ENCODE data around the gene PRC1. TPM values are rescaled to one million over a fixed set of nuclear protein-coding genes. Genes with fewer than 3 reads are reported as not detected.

PRC1 gene
- total and polyA plus RNA-seq, 2 of the 13 experiments (the other 11 are each of a cell fraction or from before 2014, with no cell fraction given) = 137 to 162 TPM

- TF ChIP-seq FOXC1 (CRISPR knock-in tag; IDR thresholded peaks at IDR 0.05; ENCODE audit: borderline replicate concordance) (peak; percentile 91), HNRNPL (IDR thresholded peaks at IDR 0.05; ENCODE audit: low read depth, low read length) (0 out of 2 replicates have a peak, but pooled peaks have one; percentile 44), RARG (CRISPR knock-in tag; IDR thresholded peaks at IDR 0.05; ENCODE audit: low read depth) (no peak), ARID5B (CRISPR knock-in tag; IDR thresholded peaks at IDR 0.05) (peak; percentile 78), ZNF891 (CRISPR knock-in tag; IDR thresholded peaks at IDR 0.05) (peak; percentile 87), ZNF7 (CRISPR knock-in tag; IDR thresholded peaks at IDR 0.05) (0 out of 2 replicates have a peak, but pooled peaks have one; percentile 30), KDM5A (IDR thresholded peaks at IDR 0.05; ENCODE audit: borderline replicate concordance, low read length) (peak; percentile 80; the same call in 1 of the 2 replicates), MYC (CRISPR knock-in tag; IDR thresholded peaks at IDR 0.05; ENCODE audit: borderline replicate concordance) (peak; percentile 79), CBX2 (IDR thresholded peaks at IDR 0.05; ENCODE audit: low read depth, low read length) (no peak), CBX2 (CRISPR knock-in tag; IDR thresholded peaks at IDR 0.05; ENCODE audit: low read depth) (no peak), SMAD3 (CRISPR knock-in tag; IDR thresholded peaks at IDR 0.05) (peak; percentile 90), REPIN1 (CRISPR knock-in tag; IDR thresholded peaks at IDR 0.05; ENCODE audit: borderline replicate concordance, low read depth) (peak; percentile 52), ZNF230 (CRISPR knock-in tag; IDR thresholded peaks at IDR 0.05) (no peak; the same call in 1 of the 2 replicates), TEF (CRISPR knock-in tag; IDR thresholded peaks at IDR 0.05) (0 out of 2 replicates have a peak, but pooled peaks have one; percentile 58), SALL2 (CRISPR knock-in tag; IDR thresholded peaks at IDR 0.05) (peak; percentile 93), HOXA3 (CRISPR knock-in tag; IDR thresholded peaks at IDR 0.05) (peak; percentile 85), ZNF136 (CRISPR knock-in tag; IDR thresholded peaks at IDR 0.05; ENCODE audit: low read depth) (no peak), PHF5A (CRISPR knock-in tag; IDR thresholded peaks at IDR 0.05; ENCODE audit: low read depth, unreplicated experiment) (peak; percentile 50), PAWR (CRISPR knock-in tag; IDR thresholded peaks at IDR 0.05; ENCODE audit: borderline replicate concordance) (no peak)
- TF ChIP-seq, protein P1, sequence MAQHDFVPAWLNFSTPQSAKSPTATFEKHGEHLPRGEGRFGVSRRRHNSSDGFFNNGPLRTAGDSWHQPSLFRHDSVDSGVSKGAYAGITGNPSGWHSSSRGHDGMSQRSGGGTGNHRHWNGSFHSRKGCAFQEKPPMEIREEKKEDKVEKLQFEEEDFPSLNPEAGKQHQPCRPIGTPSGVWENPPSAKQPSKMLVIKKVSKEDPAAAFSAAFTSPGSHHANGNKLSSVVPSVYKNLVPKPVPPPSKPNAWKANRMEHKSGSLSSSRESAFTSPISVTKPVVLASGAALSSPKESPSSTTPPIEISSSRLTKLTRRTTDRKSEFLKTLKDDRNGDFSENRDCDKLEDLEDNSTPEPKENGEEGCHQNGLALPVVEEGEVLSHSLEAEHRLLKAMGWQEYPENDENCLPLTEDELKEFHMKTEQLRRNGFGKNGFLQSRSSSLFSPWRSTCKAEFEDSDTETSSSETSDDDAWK (CRISPR knock-in tag; IDR thresholded peaks at IDR 0.05) = no peak
- TF ChIP-seq, protein P2, sequence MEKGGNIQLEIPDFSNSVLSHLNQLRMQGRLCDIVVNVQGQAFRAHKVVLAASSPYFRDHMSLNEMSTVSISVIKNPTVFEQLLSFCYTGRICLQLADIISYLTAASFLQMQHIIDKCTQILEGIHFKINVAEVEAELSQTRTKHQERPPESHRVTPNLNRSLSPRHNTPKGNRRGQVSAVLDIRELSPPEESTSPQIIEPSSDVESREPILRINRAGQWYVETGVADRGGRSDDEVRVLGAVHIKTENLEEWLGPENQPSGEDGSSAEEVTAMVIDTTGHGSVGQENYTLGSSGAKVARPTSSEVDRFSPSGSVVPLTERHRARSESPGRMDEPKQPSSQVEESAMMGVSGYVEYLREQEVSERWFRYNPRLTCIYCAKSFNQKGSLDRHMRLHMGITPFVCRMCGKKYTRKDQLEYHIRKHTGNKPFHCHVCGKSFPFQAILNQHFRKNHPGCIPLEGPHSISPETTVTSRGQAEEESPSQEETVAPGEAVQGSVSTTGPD (CRISPR knock-in tag; IDR thresholded peaks at IDR 0.05) = no peak
These were observed 62.3 kb downstream of the PRC1 start, which contains the start of gene HDDC3 (continued) for GRCh38 chr15:90931828-90932659.

Data from HepG2 (cell line).